Measurements from ENCODE around the gene MCEMP1. TPM values are rescaled to one million over a fixed set of nuclear protein-coding genes. Genes with fewer than 3 reads are reported as not detected.

Gene MCEMP1
- polyA plus RNA-seq, 2 of the 4 experiments (the other 2 are of a cell fraction) = 0.17 TPM; not detected in 1

GRCh38 chr19:7669641-7670040 is 7.2 kb upstream of the MCEMP1 start:
- TF ChIP-seq RAD21 (conservative IDR thresholded peaks at IDR 0.05 in 1 of 2, IDR thresholded peaks at IDR 0.05 in 1 of 2) = no peak
- TF ChIP-seq JUN (IDR thresholded peaks at IDR 0.05) = no peak
- ChIA-PET CTCF (interaction anchor here (0.9 to 5.7 kb wide), 6 partner anchors 11 to 131 kb away, joined by 3 to 34 read pairs (median 3); partner anchors contain the start of gene TRAPPC5), POLR2A (no interaction called here)
- ATAC-seq = no peak
- Histone ChIP-seq H3K4me3 (no peak overlapping the region), H3K4me2 (peak overlapping the region; percentile 63; the same call in 2 of the 3 replicates), H3K4me1 (no peaks in the 10 kb centered on the region), H3K9me3 (peaks cover 5% of the 10 kb centered on the region; the same call in 1 of the 3 replicates), H3K27ac (no peak overlapping the region)
- no peak for DNase-seq (ENCODE audit: low read depth in 1 of 2, low spot score in 1 of 2)
- no peak for FAIRE-seq
- 58% methylated on average over 2 of the region's 9 CpGs for WGBS (ENCODE audit: missing lambda C conversion rate)

GRCh38 chr19:7670150-7670783 is 6.6 kb upstream of the MCEMP1 start:
- Histone ChIP-seq H3K4me3 (peak overlapping the region; percentile 27; the same call in 2 of the 3 replicates), H3K4me2 (peak overlapping the region; percentile 63), H3K27ac (no peak overlapping the region), H3K4me1 (no peaks in the 10 kb centered on the region), H3K9me3 (peaks cover 5% of the 10 kb centered on the region; the same call in 1 of the 3 replicates)
- ATAC-seq (peak; percentile 10 to 32; a peak in 2 of 6 replicates), DNase-seq (ENCODE audit: low read depth in 1 of 2, low spot score in 1 of 2) (no peak), FAIRE-seq (no peak)
- no peak for TF ChIP-seq BCL3 (IDR thresholded peaks at IDR 0.05)
- TF ChIP-seq HDAC2 (IDR thresholded peaks at IDR 0.05) = no peak
- no peak for TF ChIP-seq PHF8 (IDR thresholded peaks at IDR 0.05; ENCODE audit: borderline replicate concordance, low read depth)
- TF ChIP-seq FOXS1 (CRISPR knock-in tag; IDR thresholded peaks at IDR 0.05) = no peak
- no peak for TF ChIP-seq CHD4 (IDR thresholded peaks at IDR 0.05; ENCODE audit: borderline replicate concordance)
- no peak for TF ChIP-seq REST (IDR thresholded peaks at IDR 0.05)
- no peak for TF ChIP-seq KDM5A (IDR thresholded peaks at IDR 0.05)
- no peak for TF ChIP-seq MAFK (IDR thresholded peaks at IDR 0.05; ENCODE audit: partially characterized antibody)
- ChIA-PET POLR2A (no interaction called here), CTCF (interaction anchor here (1.1 to 5.7 kb wide), 4 partner anchors 10 to 130 kb away, joined by 3 to 34 read pairs (median 4); partner anchors contain the start of gene TRAPPC5)
- 16% methylated on average over 20 of the region's 43 CpGs for WGBS (ENCODE audit: missing lambda C conversion rate)

GRCh38 chr19:7670790-7671189 is 6.1 kb upstream of the MCEMP1 start:
- CTCF ChIA-PET = interaction anchor here (5.7 kb wide), 1 partner anchor 10 kb away, joined by 34 read pairs; the partner anchor contains the start of gene TRAPPC5
- no peak for FAIRE-seq
- 29% methylated on average over 6 of the region's 9 CpGs for WGBS (ENCODE audit: missing lambda C conversion rate)

More at GRCh38 chr19:7670790-7671189, 6.1 kb upstream of the MCEMP1 start:
- TF ChIP-seq BHLHE40 (IDR thresholded peaks at IDR 0.05; ENCODE audit: low read depth, low read length) = no peak
- no peak for TF ChIP-seq HES2 (IDR thresholded peaks at IDR 0.05)
- TF ChIP-seq ELK1 (IDR thresholded peaks at IDR 0.05; ENCODE audit: low read depth, low read length) = no peak
- no peak for TF ChIP-seq REST (IDR thresholded peaks at IDR 0.05)
- DNase-seq (ENCODE audit: low read depth in 1 of 2, low spot score in 1 of 2) = no peak
- Histone ChIP-seq H3K27ac (no peak overlapping the region), H3K4me1 (no peaks in the 10 kb centered on the region), H3K4me3 (no peak overlapping the region; the same call in 2 of the 3 replicates), H3K4me2 (peak overlapping the region; percentile 63), H3K9me3 (peaks cover 5% of the 10 kb centered on the region; the same call in 1 of the 3 replicates)
- ATAC-seq = no peak
- POLR2A ChIA-PET = no interaction called here
